GM21423 (cell line): ENCODE measurements around the gene TARBP1.
"Not testable (repeated sequence)": the region's sequence is repeated elsewhere in the genome, so short reads cannot be mapped to it uniquely, and the experiment has no call there.

Experiments
- ATAC-seq: cut with Tn5 transposase; IDR thresholded peaks from one replicate; pipeline ENCODE4 v1.9.1; 2021; ENCODE audit warnings: mild to moderate bottlenecking, moderate library complexity; ENCODE audit not compliant: unreplicated experiment

The TARBP1 gene

DNA sequence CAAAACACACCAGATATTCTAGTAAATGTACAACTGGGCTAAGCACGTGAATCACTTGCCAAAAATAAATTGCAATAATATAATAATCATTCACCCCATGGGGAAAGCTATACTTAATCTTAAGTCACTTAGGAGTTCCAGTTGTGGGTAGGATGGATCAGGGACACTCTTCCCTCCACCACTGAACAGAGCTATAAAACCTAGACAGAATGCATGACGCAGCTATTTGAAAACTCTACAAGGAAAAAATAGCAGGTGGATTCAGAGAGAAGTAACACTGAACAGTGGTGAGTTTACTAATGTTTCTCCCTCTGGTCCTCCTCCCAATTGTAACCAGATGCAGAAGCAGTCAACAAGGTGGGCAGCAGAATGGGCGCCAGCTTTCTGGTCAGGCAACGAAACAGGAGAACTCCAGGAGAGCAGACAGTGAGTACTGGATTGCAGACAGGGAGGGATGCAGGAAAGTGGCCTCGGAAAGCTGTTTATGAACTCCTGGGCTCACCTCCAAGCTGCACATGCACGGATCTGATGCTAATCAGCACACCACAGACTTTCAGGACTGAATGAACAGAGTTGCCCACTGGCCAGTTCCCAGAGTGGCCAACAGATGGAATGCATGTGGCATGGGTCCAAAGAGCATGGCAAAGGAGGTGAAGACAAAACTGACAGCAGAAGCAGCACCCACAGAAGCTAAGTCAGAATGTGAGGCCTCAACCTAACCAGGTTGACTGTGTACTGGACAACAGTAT, 41.4 kb downstream of the TARBP1 start:
- ATAC-seq = no peak

DNA sequence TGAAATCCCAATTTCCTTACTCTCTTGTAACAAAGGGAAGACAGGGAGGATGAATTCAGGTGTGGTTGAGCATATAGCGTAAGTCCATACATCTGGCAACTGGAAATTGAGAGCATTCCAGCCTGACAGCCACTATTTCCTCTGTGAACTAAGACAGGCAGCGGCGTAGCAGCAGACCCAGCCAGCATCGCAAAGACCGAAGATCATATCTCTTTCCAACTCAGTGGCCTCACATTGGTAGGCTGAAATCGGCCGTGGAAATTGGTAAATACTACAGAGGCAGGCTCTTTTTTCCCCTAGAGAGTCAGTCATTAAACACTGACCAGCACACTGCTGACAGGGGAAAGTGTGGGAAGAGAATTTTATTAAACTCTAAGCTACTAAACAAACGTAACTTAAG, 43.4 kb downstream of the TARBP1 start:
- ATAC-seq = no peak

DNA sequence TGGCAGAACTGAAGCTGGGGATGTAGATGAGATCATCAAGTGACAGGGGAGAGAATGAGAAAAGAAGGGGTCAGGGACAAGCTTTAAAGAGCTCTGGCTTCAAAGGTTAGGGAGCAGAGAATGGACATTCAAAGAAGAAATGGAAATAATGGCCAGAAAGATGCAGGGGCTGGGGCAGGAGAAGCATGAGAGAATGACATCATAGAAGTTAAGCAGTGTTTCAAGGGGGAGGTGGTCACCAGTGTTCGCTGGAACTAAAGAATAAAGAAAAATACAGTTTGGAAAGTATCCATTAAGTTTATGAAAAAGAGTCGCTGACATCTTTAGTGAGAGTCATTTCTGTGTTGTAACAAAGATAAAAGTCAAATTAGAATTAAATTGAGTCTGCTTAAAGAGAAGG, 44.3 kb downstream of the TARBP1 start:
- ATAC-seq = no peak

DNA sequence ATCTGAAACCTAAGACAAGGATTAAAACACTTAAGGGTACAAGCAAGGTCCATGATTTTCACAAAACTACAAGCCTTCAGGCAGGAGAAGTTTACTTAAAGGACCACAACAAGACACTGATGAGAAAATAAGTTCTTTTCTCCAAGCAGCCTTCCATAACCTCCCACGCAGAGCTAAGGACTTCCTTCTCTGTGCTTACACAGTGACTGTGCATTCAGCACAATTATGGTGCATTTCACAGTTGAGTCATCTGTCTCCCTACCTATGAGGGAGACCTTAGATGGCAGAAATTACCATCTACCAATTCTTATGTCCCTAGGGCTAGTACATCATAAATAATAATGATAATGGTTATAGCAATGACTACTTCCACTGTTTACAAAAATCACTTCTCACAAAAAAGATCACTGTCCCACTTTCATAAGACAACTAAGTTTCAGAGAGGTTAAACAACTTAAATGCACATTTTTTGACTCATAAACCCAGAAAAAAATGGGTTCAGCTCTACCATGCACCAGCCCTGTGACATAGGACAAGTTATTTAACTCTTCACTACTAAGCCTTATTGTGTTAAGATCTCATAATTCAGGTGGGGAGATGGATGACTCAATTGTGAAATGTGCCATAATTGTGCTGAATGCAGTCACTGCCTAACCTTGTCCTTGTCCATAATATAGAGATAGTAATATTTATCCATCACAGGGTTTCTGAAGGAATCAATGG, 45.3 kb downstream of the TARBP1 start:
- ATAC-seq = no peak

DNA sequence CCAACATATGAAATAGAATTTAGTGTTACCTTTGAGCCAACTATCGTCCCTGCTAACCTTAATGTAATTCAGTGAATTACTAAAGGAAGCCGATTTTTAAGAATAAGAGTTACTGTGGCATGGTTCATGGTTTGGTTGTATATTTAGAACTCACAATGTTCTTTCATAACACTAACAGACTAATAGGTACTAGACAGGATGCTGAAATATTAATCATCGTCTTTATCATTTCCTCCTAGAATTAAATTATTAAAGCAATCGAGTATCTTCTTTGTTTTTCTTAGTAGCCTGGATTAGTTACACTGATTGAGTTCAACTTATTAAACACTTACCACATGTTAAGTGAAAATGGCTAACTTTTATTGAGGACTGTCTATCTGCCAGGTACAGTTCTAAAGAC, 47.7 kb downstream of the TARBP1 start:
- no peak for ATAC-seq

DNA sequence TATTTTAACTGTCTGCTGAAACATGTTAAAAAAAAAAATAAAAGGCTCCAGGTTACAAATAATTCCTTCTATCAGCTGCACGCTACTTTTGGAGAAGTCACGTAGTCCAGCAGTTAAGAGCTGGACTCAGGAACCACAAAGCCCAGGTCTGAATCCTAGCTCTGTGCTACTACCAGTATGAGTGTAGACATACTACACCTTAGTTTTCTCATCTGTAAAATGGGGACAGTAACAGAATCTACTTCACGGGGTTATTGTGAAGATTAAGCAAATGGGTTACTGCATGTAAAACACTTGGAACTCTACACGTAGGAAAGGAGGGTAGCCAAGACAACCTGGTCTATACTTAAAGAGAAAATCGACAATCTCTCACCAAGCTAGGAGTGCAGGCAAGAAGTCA, 48.3 kb downstream of the TARBP1 start:
- ATAC-seq = no peak

DNA sequence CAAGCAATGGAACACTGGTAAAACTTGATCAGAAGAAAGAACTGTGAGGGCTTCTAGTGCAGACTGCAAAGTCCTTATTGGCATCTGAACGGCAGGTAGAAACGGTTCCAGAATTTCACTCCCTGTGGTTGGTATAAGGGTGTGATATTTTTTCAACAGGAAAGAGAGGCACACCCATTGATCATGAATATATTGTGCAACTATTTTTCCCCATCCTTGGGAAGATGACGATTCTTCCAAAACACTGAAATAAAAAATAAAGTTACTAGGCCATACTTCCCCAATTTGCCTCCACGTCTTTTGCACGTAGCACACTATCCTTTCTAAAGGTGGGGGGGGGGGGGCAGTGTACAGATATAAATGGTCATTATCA, 49.6 kb downstream of the TARBP1 start:
- ATAC-seq = no peak

DNA sequence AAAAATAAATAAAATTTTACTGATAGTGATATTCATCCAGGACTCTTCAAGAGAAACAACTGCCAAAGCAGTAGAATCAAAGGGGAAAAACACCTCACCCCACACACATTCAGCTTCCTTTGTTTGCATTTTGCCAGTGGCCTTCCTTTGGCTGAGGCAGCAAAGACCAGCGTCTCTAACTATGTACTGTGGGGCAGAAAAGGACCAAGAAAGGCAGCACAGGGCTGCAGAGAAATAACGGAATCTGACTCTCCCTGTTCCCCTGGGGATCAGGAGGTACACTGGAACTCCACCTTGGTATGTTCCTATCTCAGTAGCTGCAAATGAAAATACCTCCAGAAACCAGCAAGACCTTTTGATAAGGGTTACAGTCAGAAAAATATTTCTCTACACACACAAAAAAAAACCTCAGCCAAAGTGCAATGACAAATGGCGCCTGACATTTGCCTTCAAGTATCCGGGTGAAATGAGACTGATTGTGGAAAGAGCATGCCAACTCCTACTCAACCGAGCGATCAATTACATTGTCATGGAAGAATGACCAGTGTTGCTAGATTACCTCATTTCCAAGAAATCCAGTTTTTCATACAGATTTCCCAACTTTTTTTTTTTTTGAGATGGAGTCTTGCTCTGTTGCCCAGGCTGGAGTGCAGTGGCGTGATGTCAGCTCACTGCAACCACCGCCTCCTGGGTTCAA, 50.9 kb downstream of the TARBP1 start:
- no peak for ATAC-seq

DNA sequence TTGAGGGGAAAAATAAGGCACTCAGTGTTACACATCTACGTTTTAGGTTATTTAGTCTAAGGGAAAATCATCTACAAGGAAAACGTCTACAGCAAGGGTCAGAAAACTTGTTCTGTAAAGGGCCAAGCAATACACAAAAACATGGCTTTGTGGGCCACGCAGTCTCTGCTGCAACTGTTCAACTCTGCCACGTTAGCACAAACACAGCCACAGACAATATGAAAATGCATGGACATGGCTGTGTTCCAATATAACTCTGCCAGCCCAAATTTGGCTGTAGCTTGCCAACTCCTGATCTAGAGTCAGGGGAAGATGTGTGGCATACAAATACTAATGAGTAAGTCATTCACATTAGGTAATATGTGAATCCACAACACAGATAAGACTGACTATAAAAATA, 65.0 kb downstream of the TARBP1 start:
- ATAC-seq = no peak

DNA sequence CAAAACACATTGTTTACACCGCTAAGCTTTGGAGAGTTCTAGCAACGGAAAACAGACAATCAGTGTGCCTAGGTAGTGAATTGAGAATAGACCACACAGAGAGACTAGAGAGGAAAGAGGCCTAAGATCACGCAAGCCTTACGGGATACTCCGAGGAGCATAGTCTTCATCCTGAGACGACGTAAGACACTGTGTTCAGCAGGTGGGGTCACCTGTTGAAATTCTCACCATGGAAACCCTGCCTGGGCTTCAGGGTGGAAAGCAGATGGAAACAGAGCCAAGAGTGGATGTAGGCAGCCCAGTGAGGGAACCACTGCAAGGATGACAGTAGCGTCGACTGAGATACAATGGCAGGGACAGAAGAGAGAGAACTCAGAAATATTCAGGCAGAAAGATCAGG, 65.5 kb downstream of the TARBP1 start:
- ATAC-seq = no peak

DNA sequence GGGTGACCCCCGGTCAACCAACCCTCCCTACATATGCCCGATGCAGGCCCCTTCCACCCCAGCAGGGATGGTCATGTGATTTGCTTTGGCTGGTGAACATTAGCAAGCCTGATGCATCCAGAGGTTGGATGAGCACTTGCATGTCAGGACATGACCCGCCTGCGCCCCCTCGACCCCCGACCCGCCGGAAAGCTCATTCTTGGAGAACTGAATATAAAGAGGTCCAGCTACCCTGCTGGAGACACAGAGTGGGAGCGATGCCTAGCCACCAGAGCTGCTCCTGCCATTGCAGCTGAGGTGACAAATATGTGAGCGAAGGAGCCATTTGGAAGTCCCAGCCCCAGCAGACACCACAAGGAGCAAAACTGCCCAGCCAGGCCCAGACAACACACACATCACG, 66.1 kb downstream of the TARBP1 start:
- ATAC-seq = no peak

DNA sequence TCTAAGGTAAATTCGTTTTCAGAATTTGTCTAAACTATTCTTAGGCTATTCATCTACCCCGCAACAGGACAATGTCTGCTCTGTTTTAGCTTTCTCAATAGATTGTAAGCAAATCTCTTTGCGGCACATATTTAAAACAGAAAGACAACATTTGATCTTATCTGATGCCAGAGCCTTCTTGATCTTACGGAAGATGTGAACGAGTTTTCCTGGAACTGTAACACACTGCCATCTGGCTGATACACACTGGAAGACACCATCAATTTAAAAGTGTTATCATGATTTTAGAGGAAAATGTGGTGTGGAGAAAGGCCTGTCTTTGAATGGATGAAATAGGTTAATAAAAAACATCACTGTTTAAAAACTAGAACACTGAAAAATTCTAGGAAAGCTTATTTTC, 69.7 kb downstream of the TARBP1 start:
- ATAC-seq = no peak

DNA sequence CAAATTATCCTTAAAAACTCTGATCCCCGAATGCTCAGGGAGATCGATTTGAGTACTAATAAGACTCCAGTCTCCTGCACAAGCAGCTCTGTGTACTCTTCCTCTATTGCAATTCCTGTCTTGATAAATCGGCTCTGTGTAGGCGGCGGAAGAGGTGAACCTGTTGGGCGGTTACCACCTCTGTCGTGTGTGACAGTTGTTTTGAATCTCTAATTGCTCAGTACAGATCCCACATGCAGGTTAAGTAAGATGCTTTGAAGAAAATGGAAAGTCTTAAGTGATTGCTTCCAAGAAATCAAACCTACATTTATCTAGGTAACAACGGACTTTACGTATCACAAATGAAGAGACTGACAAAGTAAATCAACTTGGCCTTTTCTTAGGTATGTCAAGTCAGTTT, 70.2 kb downstream of the TARBP1 start:
- ATAC-seq = no peak

DNA sequence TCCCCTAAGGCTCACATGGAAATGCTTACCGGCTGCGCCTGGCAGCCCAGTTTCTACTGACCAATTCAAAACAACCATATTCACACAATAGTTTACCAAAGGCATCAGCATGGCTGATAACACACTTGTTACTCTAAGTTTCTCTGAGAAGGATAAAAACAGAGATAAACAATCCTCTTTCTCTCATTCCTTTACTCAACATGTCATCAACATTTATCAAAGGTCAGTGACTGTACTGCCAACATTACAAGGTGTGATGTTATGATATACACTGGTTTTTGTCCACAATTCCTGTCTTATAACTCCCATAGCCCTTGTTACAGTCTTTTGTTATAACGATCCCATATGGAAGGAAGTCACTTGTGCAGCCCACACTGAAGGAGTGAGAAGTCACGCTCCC, 72.1 kb downstream of the TARBP1 start:
- no peak for ATAC-seq

DNA sequence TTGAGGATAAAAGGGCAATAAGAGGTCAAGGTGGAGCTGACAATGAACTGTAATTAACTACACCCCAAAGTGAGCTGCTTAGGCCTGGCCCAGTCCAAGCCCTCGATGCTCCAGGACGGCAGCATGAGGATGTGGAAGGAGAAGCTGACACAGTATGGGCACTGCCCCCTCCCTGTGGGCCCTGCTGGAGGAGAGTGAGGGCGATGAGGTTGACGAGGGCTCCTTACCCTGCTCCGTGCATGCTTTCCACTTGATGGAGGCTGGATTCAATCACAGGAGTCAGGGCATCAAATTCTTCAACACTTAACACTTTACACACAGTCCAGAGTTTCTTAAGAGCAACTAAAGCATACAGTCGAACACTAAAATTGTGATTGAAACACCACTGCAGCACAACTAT, 73.3 kb downstream of the TARBP1 start:
- no peak for ATAC-seq

DNA sequence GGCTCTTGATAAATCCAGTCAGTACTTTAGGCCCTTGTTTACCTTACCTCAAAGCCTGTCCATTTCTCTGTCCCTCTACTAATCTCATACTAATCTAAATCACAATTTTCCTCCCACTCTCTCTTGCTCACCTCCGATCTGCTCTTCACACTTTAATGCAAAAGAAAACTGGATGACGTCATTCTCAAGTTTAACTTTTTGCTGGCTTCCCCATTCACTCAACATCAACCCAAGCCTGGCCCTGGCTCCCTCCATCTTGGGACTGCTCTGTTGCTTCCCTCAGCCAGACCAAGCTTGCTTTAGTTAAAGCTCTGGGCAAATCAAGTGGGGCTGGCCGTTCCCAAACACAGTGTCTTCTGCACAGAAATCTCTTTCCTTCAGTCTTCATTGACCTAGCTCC, 76.0 kb downstream of the TARBP1 start:
- no peak for ATAC-seq

DNA sequence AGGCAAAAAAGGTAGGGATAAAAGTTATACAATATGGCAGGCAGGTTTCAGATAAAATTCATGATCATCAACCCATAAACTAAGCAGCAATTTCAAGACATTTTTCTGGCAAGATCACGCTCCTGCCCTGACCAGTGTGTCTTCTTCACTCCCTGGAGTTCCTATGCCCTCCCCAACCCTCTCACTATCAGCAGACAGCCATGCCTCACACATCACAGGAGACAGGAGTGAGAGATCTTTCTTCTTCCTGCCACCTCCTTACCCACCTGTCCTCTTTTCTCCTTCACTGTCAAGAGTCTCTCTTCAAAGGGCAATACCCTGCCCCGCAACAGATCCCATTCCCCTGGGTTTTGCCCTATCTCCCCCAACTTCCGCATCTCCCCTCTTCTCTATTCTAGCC, 77.3 kb downstream of the TARBP1 start:
- no peak for ATAC-seq

DNA sequence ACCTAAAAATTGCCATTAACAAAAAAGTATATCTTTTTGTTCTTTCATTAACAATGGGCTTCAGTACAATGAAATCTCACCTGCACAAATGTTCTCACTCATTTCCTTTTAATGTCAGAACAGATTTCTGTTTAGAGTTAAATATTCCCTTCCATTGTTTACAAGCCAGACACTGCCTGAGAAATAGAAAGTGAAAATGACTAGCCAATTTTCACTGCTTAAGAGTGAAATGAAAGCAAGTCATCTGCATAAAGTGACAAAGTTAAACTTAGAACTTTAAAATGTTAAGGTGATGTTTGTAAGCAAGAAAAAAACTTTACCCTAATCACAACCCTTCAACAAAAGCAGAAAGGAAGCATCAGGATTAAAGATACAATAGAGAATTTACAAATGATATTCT, 78.2 kb downstream of the TARBP1 start:
- peak; percentile 59 for ATAC-seq

DNA sequence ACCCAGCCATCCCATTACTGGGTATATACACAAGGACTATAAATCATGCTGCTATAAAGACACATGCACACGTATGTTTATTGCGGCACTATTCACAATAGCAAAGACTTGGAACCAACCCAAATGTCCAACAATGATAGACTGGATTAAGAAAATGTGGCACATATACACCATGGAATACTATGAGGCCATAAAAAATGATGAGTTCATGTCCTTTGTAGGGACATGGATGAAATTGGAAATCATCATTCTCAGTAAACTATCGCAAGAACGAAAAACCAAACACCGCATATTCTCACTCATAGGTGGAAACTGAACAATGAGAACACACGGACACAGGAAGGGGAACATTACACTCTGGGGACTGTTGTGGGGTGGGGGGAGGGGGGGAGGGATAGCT, 79.5 kb downstream of the TARBP1 start:
- not testable (repeated sequence) for ATAC-seq

DNA sequence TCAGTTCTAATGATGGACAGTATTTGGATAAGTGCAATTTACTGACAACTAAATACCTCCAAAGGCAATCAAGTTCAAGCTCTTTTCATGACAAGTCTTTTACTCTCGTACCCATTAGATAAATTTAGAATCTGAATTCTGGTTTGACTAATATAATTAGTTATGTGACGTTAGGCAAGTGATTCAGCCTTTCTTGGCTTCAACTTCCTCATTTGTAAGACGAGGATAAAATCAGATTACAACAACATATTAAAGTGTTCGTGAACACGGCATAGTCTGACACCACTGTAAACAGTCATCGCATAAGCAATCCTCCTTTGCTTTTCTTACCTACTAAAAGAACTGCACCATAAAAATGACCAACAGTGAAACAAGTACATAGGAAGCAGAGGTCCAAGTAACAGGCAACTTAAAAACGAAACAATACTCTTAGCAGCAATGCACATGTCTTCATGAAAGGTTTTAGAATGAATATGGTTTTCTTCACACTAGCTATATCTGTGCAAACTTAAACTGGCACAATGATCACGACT, 80.1 kb downstream of the TARBP1 start:
- peak; percentile 57 for ATAC-seq

DNA sequence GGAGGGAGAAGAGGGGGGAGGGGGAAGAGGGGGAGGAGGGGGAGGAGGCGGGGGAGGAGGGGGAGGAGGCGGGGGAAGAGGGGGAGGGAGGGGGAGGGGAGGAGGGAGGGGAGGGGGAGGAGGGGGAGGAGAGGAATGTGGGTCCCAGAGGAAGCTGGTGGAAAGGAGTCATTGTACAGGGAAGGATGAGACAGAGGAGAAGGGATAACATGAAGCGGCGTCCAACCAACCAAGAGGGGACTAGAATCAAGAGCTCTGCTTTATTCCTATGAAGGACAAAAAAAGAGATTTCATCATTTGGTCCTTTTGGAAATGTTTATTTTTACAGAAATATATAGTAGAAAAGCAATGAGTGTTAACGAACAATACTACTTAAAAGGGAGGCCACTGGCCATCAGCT, 81.2 kb downstream of the TARBP1 start:
- no peak for ATAC-seq

DNA sequence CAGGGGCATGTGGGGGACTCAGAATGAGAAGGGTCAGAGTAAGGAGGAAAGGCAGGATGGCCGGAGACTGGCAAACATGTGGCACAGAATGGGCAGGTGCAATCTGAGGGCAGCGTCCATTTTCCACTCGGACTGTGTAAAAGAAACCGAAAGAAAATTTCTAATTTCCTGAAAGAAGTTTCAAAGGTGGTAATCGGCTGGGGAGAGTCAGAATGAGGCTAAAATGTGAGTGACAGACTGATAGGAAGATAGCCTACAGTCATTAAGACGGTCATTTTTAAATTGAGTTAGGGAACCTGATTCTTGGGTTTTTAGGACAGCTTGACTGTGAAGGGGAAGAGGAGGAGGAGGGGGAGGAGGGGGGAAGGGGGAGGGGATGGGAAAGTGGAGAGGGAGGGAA, 82.1 kb downstream of the TARBP1 start:
- no peak for ATAC-seq
